ENCODE measurements around the gene PLPP4.

Gene PLPP4

GRCh38 chr10:120478386-120478785 lies 21.4 kb downstream of the PLPP4 start:
- no peaks in the 10 kb centered on the region for H3K79me2 ChIP-seq (ENCODE audit: control insufficient read depth, low read length)
- H4K20me1 ChIP-seq (ENCODE audit: control insufficient read depth, insufficient read depth, low read depth, low read length) = no peaks in the 10 kb centered on the region
- no peaks in the 10 kb centered on the region for H3K4me1 ChIP-seq (ENCODE audit: control insufficient read depth, low read length)
- H3K4me3 ChIP-seq (ENCODE audit: low read length) = no peak overlapping the region
- no peaks in the 10 kb centered on the region for H3K9me3 ChIP-seq (ENCODE audit: control insufficient read depth, insufficient read depth, low read length)
- H3K27me3 ChIP-seq (ENCODE audit: control insufficient read depth, low read length) = no peaks in the 10 kb centered on the region
- no peaks in the 10 kb centered on the region for H3K9me2 ChIP-seq (replicated peaks; ENCODE audit: control insufficient read depth, low read length)
- TF ChIP-seq EZH2phosphoT487 (IDR thresholded peaks at IDR 0.05; ENCODE audit: borderline replicate concordance, low read length) (no peak), CTCF (IDR thresholded peaks at IDR 0.05; ENCODE audit: low read depth, low read length, poor library complexity, severe bottlenecking) (no peak)
- H3F3A ChIP-seq (ENCODE audit: control insufficient read depth, insufficient read depth) = no peaks in the 10 kb centered on the region
- H3K27ac ChIP-seq (ENCODE audit: low read depth, low read length) = no peak overlapping the region
- no peak overlapping the region for H3K4me2 ChIP-seq (ENCODE audit: low read length)
- no peaks in the 10 kb centered on the region for H3K36me3 ChIP-seq (ENCODE audit: control insufficient read depth, low read length)

- no peak overlapping the region for H3K27ac ChIP-seq (ENCODE audit: low read depth, low read length)
- TF ChIP-seq EZH2phosphoT487 (IDR thresholded peaks at IDR 0.05; ENCODE audit: borderline replicate concordance, low read length) = no peak
- TF ChIP-seq CTCF (IDR thresholded peaks at IDR 0.05; ENCODE audit: low read depth, low read length, poor library complexity, severe bottlenecking) = no peak
- no peaks in the 10 kb centered on the region for H3K9me2 ChIP-seq (replicated peaks; ENCODE audit: control insufficient read depth, low read length)
- H3K4me2 ChIP-seq (ENCODE audit: low read length) = no peak overlapping the region
- H4K20me1 ChIP-seq (ENCODE audit: control insufficient read depth, insufficient read depth, low read depth, low read length) = no peaks in the 10 kb centered on the region
- no peaks in the 10 kb centered on the region for H3K36me3 ChIP-seq (ENCODE audit: control insufficient read depth, low read length)
- H3K4me3 ChIP-seq (ENCODE audit: low read length) = no peak overlapping the region
- no peaks in the 10 kb centered on the region for H3F3A ChIP-seq (ENCODE audit: control insufficient read depth, insufficient read depth)
- no peaks in the 10 kb centered on the region for H3K4me1 ChIP-seq (ENCODE audit: control insufficient read depth, low read length)
- no peaks in the 10 kb centered on the region for H3K79me2 ChIP-seq (ENCODE audit: control insufficient read depth, low read length)
- H3K9me3 ChIP-seq (ENCODE audit: control insufficient read depth, insufficient read depth, low read length) = no peaks in the 10 kb centered on the region
- H3K27me3 ChIP-seq (ENCODE audit: control insufficient read depth, low read length) = no peaks in the 10 kb centered on the region
Measured at GRCh38 chr10:120479506-120479905, 22.5 kb downstream of the PLPP4 start.

GRCh38 chr10:120480065-120480600 lies 23.1 kb downstream of the PLPP4 start:
- H3K9me2 ChIP-seq (replicated peaks; ENCODE audit: control insufficient read depth, low read length) = no peaks in the 10 kb centered on the region
- no peaks in the 10 kb centered on the region for H3K36me3 ChIP-seq (ENCODE audit: control insufficient read depth, low read length)
- H3K27me3 ChIP-seq (ENCODE audit: control insufficient read depth, low read length) = no peaks in the 10 kb centered on the region
- no peaks in the 10 kb centered on the region for H3K79me2 ChIP-seq (ENCODE audit: control insufficient read depth, low read length)
- H3K9me3 ChIP-seq (ENCODE audit: control insufficient read depth, insufficient read depth, low read length) = no peaks in the 10 kb centered on the region
- no peaks in the 10 kb centered on the region for H3F3A ChIP-seq (ENCODE audit: control insufficient read depth, insufficient read depth)
- no peak overlapping the region for H3K4me2 ChIP-seq (ENCODE audit: low read length)
- H3K4me1 ChIP-seq (ENCODE audit: control insufficient read depth, low read length) = no peaks in the 10 kb centered on the region
- no peak overlapping the region for H3K4me3 ChIP-seq (ENCODE audit: low read length)
- no peak for TF ChIP-seq CTCF (IDR thresholded peaks at IDR 0.05; ENCODE audit: low read depth, low read length, poor library complexity, severe bottlenecking)
- TF ChIP-seq EZH2phosphoT487 (IDR thresholded peaks at IDR 0.05; ENCODE audit: borderline replicate concordance, low read length) = no peak
- no peaks in the 10 kb centered on the region for H4K20me1 ChIP-seq (ENCODE audit: control insufficient read depth, insufficient read depth, low read depth, low read length)
- no peak overlapping the region for H3K27ac ChIP-seq (ENCODE audit: low read depth, low read length)
